GM23338 (cell line): Measurements from ENCODE around the gene TNNC1. TPM values are rescaled to one million over a fixed set of nuclear protein-coding genes. Genes with fewer than 3 reads are reported as not detected.

Experiments
- ATAC-seq: fragments of 200-7000 bp; cut with Tn5 transposase; 3 replicates; pipeline ENCODE4 v1.9.1; 2020
- DNase-seq: peaks from one replicate; pipeline ENCODE4 v3.0.0-alpha.2; 2015; ENCODE audit warnings: low spot score
- H2AFZ ChIP-seq: fragments of 200-600 bp; sonication (generic); 2 replicates; pipeline ENCODE4 v1.8.0; 2016; ENCODE audit warnings: antibody characterized with exemption, mild to moderate bottlenecking, moderate library complexity
- H3F3A ChIP-seq: fragments of 200-600 bp; sonication (generic); replicated peaks from 2 replicates; pipeline ENCODE4 v1.8.0; 2017; ENCODE audit warnings: antibody characterized with exemption, mixed run types, low read depth
- H3K27ac ChIP-seq: fragments of 200-600 bp; sonication (generic); 2 replicates; pipeline ENCODE4 v1.6.1; 2016; ENCODE audit warnings: low read depth
- H3K27me3 ChIP-seq: fragments of 200-600 bp; sonication (generic); 2 replicates; pipeline ENCODE4 v1.8.0; 2016; ENCODE audit warnings: mild to moderate bottlenecking, mixed run types, moderate library complexity; ENCODE audit not compliant: insufficient read depth
- H3K36me3 ChIP-seq: fragments of 200-600 bp; sonication (generic); 2 replicates; pipeline ENCODE4 v1.8.0; 2016; ENCODE audit warnings: mild to moderate bottlenecking; ENCODE audit not compliant: insufficient read depth
- H3K4me1 ChIP-seq: fragments of 200-600 bp; sonication (generic); 2 replicates; pipeline ENCODE4 v1.8.0; 2016; ENCODE audit warnings: mild to moderate bottlenecking, moderate library complexity; ENCODE audit not compliant: insufficient read depth
- H3K4me2 ChIP-seq: fragments of 200-600 bp; sonication (generic); 2 replicates; pipeline ENCODE4 v1.7.1; 2017; ENCODE audit warnings: mixed run types
- H3K4me3 ChIP-seq: fragments of 200-600 bp; sonication (generic); 2 replicates; pipeline ENCODE4 v1.6.1; 2016; ENCODE audit warnings: mixed run types
- H3K79me2 ChIP-seq: fragments of 200-600 bp; sonication (generic); replicated peaks from 2 replicates; pipeline ENCODE4 v1.8.0; 2017; ENCODE audit warnings: mild to moderate bottlenecking; ENCODE audit not compliant: insufficient read depth
- H3K9me2 ChIP-seq: fragments of 200-600 bp; sonication (generic); 2 replicates; pipeline ENCODE4 v1.8.0; 2017; ENCODE audit not compliant: insufficient read depth
- H4K20me1 ChIP-seq: fragments of 200-600 bp; sonication (generic); replicated peaks from 2 replicates; pipeline ENCODE4 v1.8.0; 2017; ENCODE audit warnings: mild to moderate bottlenecking; ENCODE audit not compliant: insufficient read depth
- H3K27ac Mint-ChIP-seq: 2 replicates; pipeline ENCODE4 v1.8.0; 2020; ENCODE audit warnings: inconsistent platforms, mild to moderate bottlenecking, moderate library complexity, mixed read lengths
- H3K27me3 Mint-ChIP-seq: 3 replicates; pipeline ENCODE4 v1.8.0; 2022; ENCODE audit warnings: low read depth, mild to moderate bottlenecking, moderate library complexity, mixed read lengths, inconsistent platforms; ENCODE audit not compliant: insufficient read depth, poor library complexity
- H3K36me3 Mint-ChIP-seq: 3 replicates; pipeline ENCODE4 v1.8.0; 2021; ENCODE audit warnings: low read depth, mild to moderate bottlenecking, inconsistent platforms, moderate library complexity, mixed read lengths
- H3K4me1 Mint-ChIP-seq: 3 replicates; pipeline ENCODE4 v1.8.0; 2020; ENCODE audit warnings: mild to moderate bottlenecking, inconsistent platforms, mixed read lengths
- H3K4me3 Mint-ChIP-seq: 3 replicates; pipeline ENCODE4 v1.8.0; 2021; ENCODE audit warnings: moderate library complexity, mild to moderate bottlenecking, inconsistent platforms, mixed read lengths
- H3K9me3 Mint-ChIP-seq: 3 replicates; pipeline ENCODE4 v1.8.0; 2020; ENCODE audit warnings: moderate library complexity, mild to moderate bottlenecking, inconsistent platforms, mixed read lengths
- CREB1 ChIP-seq: fragments of 250-450 bp; sonication (Bioruptor Pico); IDR thresholded peaks from 2 replicates; pipeline ENCODE4 v1.5.0; 2020; ENCODE audit warnings: low read depth, mild to moderate bottlenecking, moderate library complexity
- ETS1 ChIP-seq: IDR thresholded peaks from 2 replicates; pipeline ENCODE4 v1.6.1; 2016; ENCODE audit warnings: antibody characterized with exemption
- JUNB ChIP-seq: IDR thresholded peaks from one replicate; pipeline ENCODE4 v1.6.1; 2016; ENCODE audit warnings: antibody characterized with exemption; ENCODE audit not compliant: unreplicated experiment
- NANOG ChIP-seq: IDR thresholded peaks from 2 replicates; pipeline ENCODE4 v1.6.1; 2016; ENCODE audit warnings: antibody characterized with exemption, borderline replicate concordance
- POLR2AphosphoS5 ChIP-seq: IDR thresholded peaks from 2 replicates; pipeline ENCODE4 v1.6.1; 2016; ENCODE audit warnings: antibody characterized with exemption, low read depth
- REST ChIP-seq: IDR thresholded peaks from one replicate; pipeline ENCODE4 v1.6.1; 2018; ENCODE audit warnings: antibody characterized with exemption; ENCODE audit not compliant: unreplicated experiment
- STAT1 ChIP-seq: IDR thresholded peaks from one replicate; pipeline ENCODE4 v1.6.1; 2016; ENCODE audit warnings: antibody characterized with exemption; ENCODE audit not compliant: unreplicated experiment
- ZNF462 ChIP-seq: fragments of 250-450 bp; sonication (Bioruptor Pico); IDR thresholded peaks from 2 replicates; pipeline ENCODE4 v1.5.0; 2020; ENCODE audit warnings: mild to moderate bottlenecking, moderate library complexity
- polyA plus RNA-seq: library from polyadenylated mRNA; unstranded; fragments of >200 nt; fragmentation: Nextera tagmentation; extraction: Ambion mirVana; gene quantifications from 2 replicates; pipeline ENCODE4 v1.2.1, GENCODE V29; 2016
- total RNA-seq: library from RNA; depleted of rRNA; stranded (reverse); fragments of >200 nt; shearing (Covaris generic); gene quantifications from 2 replicates; pipeline ENCODE4 v1.2.3, GENCODE V29; 2014

TNNC1 gene
- total and polyA plus RNA-seq, 2 experiments from 2014 or later, result 6.5 to 6.9 TPM

GRCh38 chr3:52483577-52484381 is 29.9 kb upstream of the TNNC1 start:
- peaks cover 63% of the 10 kb centered on the region for H3K36me3 Mint-ChIP-seq
- Histone ChIP-seq H3K79me2 (no peaks in the 10 kb centered on the region; the same call in 1 of the 2 replicates), H2AFZ (no peak overlapping the region), H3K4me2 (no peak overlapping the region), H4K20me1 (peaks cover 8% of the 10 kb centered on the region), H3K27me3 (no peaks in the 10 kb centered on the region), H3K27ac (no peak overlapping the region), H3K9me2 (no peaks in the 10 kb centered on the region), H3K4me1 (no peaks in the 10 kb centered on the region), H3K36me3 (peaks cover 10% of the 10 kb centered on the region; the same call in 1 of the 2 replicates), H3K4me3 (no peak overlapping the region), H3F3A (0 out of 2 replicates have a peak, but pooled peaks cover 5% of the 10 kb centered on the region)
- ATAC-seq (no peak), DNase-seq (no peak)
- no peak overlapping the region; the same call in 2 of the 3 replicates for H3K4me3 Mint-ChIP-seq
- no peaks in the 10 kb centered on the region; the same call in 2 of the 3 replicates for H3K4me1 Mint-ChIP-seq
- no peak for TF ChIP-seq NANOG
- TF ChIP-seq CREB1, result no peak
- no peak for TF ChIP-seq REST
- no peak for TF ChIP-seq ZNF462 (CRISPR knock-in tag)
- TF ChIP-seq STAT1, result no peak
- no peak for TF ChIP-seq JUNB
- no peak for TF ChIP-seq POLR2AphosphoS5
- no peak for TF ChIP-seq ETS1
- no peak overlapping the region for H3K27ac Mint-ChIP-seq
- H3K27me3 Mint-ChIP-seq, result peaks cover 8% of the 10 kb centered on the region
- no peaks in the 10 kb centered on the region; the same call in 2 of the 3 replicates for H3K9me3 Mint-ChIP-seq
